HL-60/S4 treated with phorbol 12-myristate 13-acetate at 8.2 ng/mL for 4 days and 3 days (cell line): Measurements from ENCODE around the gene SIVA1.

Experiments used
- in situ Hi-C: fragments of 300-500 bp; cut with MboI; formaldehyde crosslinking; loops from 2 replicates; pipeline ENCODE4 v1.15.0; 2022; ENCODE audit warnings: low sequenced_read_pairs

SIVA1 gene

GRCh38 chr14:104734601-104734990 is 18.4 kb upstream of the SIVA1 start:
- in situ Hi-C loops: no loop called here

DNA sequence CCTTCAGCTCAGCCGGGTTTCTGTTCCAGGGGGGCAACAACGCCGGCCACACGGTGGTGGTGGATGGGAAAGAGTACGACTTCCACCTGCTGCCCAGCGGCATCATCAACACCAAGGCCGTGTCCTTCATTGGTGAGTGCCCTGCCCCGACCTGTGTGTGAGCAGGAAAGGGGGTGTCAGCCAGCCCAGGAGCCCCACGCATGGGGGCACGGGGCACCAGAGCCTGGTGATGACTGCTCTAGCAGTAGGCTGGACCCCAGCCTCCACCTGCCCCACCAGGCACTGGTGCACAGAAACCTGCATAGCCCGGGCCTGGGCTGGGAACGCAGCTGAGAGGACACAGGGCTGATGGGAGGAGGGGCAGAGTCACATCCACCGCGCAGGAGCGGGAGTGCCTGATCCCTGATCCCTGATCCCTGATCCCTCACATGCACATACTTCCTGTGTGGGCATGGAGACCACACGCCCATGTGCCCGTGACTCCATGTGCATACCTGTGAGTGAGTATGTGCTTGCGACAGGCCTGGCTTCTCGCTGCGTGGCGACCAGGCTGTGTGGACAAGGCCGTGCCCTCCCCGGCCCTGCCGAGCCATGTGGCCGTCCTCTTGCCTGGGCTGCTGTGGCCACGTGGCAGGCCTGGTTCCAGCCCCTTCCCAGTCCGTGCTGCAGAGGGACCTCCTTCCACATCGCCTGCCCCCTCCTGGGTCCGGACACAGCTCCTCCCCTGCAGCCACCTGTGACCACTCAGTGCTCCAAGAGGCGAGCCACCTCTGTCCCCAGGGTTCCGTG is 17.8 kb upstream of the SIVA1 start:
- in situ Hi-C loops: no loop called here

DNA sequence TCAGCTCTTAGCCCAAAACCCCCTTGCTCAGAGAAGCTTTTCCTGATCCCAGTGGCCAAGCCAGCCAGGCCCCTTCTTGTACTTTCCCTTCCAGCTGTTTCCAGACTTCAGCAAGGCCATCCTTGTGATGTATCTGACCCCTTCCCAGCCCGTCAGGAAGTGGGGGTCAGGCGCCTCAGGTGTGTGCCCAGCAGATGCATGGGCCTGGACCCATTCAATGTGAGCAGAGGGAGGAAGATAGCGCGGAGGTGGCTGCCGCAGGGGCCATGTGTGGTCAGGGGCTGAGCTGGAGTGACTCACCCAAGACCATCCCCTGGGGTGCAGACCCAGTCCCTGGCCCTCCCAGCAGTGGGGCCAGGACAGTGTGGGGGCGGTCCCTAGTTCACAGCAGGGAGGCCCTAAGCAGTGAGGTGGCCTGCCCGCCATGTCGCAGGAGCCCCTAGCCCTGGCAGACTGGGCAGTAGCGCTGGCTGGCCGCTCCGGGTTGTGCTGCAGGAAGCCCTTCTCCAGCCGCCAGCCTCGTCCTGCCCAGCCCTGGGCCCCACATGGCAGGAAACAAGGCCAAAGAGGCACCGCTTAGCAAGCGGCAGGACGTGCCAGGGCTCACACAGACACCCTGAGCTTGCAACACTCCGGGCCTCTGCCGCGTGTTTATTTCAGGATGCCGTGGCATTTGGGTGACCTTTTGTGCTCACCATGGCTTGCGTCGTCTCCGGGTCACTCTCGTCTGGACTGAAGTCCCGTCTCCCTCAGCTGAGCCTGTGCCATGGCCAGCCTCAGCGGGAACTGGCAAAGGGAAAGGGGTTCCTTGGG is 16.9 kb upstream of the SIVA1 start:
- in situ Hi-C loops: no loop called here

DNA sequence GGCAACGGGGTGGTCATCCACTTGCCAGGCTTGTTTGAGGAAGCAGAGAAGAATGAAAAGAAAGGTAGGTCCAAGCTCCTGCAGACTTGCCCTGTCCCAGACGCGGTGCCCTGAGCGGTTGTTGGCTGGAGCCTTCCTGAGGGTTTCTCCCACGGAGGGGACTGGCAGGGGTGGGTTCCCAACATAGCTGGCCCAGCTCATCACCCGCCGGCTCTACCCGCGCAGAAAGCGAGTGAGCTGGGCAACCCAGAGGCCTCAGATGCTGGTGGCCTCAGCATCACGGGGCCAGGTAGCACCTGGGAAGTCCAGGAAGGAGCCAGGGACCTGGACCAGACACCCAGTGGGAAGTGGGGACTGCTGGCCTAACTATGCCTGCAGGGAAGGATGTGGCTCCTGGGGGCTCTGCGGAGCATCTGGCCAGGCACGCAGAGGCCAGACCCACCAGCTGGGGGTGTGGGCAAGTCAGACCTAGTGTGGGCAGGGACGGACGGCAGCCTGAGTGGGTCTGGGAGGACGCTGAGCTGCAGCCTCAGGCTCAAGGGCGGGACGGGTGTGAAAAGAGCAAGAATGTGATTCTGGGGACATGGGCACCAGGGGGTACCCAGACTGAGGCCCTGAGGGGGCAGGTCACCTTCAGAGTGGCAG is 14.4 kb upstream of the SIVA1 start:
- in situ Hi-C loops: no loop called here

DNA sequence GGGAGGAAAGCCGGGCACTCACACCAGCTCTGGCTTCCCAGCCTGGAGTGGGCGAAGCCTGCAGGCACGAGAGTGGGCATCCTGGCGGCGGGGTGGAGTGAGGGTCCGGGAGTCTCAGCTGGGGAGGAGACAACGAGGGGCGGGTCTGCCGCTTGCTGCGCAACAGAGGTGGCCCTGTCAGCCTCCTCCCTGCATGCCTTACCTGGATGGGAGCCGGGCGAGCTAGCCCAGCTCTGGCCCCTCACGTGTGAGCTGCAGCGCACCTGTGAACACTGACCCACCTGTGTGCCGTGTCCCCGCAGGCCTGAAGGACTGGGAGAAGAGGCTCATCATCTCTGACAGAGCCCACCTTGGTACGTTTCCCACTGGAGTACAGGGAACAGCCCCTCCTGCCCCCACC is 13.9 kb upstream of the SIVA1 start:
- in situ Hi-C loops: no loop called here

DNA sequence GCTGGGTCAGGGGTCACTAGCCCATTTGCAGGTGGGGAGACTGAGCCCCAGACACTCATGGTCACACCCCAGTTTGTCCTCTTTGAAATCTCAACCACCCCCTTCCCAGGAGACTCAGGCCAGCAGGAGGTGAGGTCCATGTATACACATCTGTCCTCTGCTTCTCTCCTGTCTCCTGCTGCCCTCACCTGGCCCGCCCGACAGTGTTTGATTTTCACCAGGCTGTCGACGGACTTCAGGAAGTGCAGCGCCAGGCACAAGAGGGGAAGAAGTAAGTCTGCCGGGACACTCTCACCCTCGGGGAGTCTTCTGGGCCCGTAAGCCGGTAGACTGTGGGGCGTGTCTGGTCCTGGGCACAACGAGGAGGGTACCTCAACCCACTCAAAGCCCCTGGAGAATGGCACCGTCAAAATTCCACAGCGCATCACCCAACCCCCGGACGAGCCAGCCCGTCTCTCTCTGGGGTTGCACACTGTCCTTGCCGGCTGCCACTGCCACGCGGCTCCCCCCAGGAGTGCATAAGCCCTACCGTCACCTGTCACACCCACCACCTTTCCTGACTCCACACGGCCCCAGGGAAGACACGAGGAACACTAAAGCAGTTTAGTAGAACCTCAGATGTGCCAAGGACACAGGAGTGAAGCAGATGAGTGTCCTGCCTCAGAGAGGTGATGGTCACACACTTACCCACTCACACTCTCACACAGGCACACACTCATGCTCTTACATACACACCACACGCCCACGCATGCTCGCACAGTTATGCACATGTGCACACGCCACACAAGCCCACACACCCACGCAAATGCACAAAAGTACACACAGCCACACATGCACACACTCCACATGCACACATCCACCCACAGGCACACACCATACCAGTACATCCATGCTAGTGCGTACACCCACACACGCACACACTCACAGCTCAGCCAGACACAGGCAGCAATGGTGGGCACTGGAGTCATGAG is 13.1 kb upstream of the SIVA1 start:
- in situ Hi-C loops: no loop called here

DNA sequence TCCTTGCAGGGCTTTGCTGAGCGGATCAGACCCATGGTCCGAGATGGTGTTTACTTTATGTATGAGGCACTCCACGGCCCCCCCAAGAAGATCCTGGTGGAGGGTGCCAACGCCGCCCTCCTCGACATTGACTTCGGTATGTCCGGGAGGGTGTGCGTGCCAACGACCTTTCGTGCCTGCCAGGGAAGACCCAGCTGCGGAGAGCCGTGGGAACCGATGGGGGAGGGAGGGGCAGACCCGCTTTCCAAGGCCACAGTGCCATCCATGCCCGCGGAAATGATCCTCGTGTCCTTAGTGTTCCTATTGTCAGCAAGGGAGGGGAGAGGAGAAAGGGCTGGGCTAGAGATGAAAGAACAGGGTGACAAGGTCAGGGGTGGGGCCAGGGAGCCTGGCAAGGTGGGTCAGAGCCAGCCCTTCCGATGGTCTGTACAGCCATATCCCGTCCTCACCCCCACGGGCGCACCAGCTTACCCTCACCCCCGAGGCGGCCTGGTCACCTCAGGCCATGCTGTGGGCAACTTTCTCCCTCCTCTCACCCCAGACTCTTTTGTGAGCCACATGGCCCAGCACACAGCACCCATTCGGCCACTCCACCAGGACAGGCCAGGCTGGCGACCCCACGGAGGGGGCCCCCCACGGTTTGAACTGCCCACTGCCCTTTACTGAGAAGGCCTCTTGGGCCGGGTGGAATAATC is 11.7 kb upstream of the SIVA1 start:
- in situ Hi-C loops: no loop called here

DNA sequence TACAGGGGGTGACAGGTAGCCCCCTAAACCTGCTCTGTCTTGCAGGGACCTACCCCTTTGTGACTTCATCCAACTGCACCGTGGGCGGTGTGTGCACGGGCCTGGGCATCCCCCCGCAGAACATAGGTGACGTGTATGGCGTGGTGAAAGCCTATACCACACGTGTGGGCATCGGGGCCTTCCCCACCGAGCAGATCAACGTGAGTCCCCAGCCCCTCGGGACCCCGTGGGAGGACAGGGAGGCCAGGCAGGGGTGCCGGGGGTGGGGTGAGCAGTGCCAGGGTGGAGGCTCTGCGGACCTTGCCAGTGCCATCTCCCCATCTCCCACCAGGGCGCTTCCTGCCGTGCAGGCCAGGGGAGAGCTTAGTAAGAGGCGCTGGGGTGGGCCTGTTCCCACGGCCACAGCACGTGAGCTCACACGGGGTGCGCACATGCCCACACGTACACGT is 11.1 kb upstream of the SIVA1 start:
- in situ Hi-C loops: no loop called here

DNA sequence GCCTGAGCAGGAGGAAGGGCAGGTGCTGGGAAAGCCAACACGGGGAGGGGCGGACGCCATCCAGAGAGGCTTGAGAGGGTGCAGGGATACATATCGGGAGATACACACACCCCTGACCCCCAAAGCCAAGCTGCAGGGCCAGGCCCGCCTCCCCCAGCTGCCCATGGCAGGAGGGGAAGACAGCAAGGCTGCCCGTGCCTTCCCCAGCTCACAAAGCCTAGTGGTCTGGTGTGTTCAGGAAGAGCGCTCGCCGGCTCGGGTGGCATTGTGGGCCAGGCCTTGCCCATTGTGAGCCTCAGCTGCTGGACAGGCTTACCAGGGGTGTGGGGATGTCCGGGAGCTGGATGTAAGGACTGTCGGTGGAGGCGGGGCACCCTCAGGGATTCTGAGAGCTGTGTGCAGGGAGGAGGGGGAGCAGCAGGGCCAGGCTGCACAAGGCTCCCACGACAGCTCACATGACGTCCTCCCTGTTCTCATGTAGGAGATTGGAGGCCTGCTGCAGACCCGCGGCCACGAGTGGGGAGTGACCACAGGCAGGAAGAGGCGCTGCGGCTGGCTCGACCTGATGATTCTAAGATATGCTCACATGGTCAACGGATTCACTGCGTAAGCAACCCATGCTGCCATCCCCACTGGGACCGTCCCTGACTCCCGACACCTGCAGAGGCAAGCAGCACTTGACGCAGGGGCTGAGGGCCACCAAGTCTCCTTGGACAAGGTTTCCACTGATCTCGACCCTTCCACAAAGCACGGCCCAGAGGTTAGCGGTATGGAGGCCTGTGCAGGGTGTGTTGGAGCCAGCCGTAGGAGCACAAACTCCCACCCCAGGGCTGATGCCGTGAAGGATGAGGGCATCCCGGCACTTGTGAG is 10.1 kb upstream of the SIVA1 start:
- in situ Hi-C loops: no loop called here

DNA sequence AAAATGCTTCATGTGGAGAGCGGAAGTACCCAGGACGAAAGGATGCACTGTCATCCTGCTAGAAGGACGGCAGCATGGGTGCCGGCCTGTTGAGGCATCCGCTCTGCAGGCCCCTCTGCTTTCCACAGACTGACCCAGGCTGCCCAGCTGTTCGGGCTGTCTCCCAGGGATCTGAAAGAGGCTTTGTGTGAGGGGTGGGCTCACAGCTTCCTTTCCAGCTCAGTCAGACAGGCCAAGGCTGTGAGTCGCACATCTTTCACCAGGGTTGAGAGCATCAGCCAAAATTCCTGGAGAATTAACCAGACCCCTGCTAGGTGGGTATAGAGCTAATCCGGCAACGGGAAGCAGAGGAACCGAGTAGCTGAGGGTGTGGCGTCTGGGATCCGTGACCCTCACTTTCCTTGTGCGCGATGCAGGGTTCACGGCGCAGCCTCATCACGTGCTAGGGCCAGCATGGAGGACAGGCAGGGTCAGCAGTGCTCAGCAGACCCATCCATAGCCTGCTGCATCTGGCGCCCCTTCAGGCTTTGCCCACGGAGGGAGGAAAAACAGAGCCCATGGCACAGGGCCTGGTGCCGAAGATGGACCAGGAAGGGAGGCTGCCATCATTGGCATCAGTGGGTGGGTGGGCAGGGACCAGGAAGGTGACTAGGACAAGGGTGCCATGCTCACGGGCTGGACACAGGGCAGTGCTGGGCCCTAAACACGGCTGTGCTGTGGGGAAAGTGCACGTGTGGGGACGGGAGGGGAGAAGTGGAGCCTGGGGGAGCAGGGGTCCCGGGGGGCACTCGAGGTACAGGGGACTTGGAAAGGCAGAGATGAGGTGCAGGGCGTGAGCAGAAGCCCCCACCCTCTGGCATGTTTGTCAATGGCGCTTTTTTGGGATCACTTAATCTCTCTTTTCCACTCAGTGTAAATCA is 9.2 kb upstream of the SIVA1 start:
- in situ Hi-C loops: no loop called here

DNA sequence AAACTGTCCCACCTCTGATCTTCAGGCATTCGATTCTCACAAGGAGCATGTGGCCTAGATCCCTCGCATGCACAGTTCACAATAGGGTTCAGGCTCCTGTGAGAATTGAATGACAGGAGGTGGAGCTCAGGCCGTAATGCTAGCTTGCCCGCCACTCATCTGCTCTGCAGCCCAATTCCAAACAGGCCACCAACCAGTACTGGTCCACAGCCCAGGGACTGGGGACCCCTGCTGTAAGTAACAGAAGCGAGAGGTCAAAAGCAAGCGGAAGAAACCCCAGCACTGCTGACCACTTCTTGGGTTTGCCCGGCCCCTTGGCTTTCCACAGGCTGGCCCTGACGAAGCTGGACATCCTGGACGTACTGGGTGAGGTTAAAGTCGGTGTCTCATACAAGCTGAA is 8.5 kb upstream of the SIVA1 start:
- in situ Hi-C loops: no loop called here

- in situ Hi-C loops: no loop called here
These were observed 7.5 kb upstream of the SIVA1 start for GRCh38 chr14:104745431-104745830.

DNA sequence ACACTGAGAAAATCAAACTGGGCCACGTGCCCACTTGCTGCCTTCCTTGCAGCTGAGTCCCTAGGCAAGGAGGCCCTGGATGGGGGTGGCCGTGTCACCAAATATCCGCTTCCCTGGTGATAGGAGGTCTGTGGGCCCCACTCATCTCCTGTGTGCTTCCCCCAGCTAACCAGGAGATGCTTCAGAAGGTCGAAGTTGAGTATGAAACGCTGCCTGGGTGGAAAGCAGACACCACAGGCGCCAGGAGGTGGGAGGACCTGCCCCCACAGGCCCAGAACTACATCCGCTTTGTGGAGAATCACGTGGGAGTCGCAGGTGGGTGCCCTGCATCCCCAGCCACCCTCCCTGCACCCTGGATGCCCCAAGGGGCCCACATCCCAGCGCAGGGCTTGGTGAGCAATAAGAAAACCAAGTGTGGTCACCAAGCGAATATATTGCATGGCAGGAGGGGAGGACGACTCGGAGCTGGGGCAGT is 6.8 kb upstream of the SIVA1 start:
- in situ Hi-C loops: no loop called here

DNA sequence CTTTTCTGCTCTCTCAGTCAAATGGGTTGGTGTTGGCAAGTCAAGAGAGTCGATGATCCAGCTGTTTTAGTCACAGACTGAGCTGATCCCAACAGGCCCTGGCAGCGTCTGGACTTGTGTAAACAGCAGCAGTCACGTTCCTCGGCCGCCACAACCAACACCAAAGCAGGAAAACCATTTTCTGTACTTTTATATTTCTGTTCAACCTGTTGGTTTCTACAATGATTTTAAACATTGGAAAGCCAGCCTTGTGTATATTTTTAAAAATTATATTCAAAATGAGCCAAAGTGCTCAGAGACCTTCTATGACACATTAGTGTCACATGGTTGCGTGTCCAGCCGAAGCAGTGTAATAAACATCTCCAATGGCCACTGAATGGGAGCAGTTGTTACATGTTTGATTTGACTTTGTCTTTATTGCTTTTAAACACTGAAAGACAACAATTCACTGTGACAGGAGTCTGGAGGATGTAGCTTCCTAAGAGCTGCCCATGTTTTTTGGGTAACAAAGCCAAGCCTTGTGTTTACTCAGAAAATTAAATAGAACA is 5.9 kb upstream of the SIVA1 start:
- in situ Hi-C loops: no loop called here

DNA sequence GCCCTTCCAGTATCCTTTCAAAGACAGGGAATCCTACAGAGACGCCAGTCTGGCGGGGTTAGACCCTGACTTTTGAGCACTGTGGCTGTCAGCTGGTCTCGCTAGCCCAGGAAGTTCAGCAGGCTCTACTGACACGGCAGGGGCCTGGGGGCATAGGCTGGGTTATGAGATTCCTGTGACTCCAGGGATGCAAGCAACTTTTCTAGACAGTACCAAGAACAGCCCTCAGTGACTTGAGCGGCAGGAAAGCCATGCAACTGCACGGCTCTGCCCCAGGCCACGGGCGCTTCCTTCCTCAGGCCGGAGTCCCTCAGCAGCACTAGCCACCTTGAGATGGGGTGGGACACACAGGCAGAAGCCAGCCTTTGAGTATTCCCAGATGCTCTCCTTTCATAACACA is 5.1 kb upstream of the SIVA1 start:
- in situ Hi-C loops: no loop called here

DNA sequence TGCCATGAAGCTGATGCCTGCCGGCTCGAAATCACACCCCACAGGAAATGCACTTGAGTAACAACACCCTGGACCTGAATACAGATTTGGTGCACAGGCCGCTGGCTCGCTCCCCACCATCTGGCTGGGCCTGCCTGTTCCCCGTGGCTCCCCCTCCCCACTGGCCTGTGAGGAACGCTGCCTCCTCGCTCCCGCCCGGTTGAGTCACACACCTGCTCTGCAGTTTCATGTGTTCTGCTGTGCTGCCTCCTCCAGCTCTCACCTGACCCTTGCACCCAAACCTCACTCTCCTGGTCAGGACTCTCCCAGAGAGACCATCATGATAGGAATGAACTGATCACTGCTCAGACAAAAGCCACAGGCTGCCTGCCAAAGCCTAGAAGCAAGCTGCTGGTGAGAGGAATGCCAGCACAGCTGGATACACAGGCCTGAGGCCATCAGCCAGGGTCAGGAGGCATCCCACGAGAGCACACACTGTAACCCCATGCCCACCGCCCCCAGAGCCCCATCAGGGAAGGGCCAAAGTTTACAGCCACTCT is 3.8 kb upstream of the SIVA1 start:
- in situ Hi-C loops: no loop called here

GRCh38 chr14:104750056-104750752 is 2.7 kb upstream of the SIVA1 start:
- in situ Hi-C loops: no loop called here
